Common myeloid progenitor, CD34-positive (primary cell): ENCODE data around the gene MRPL28.
A peak's percentile ranks its signal among the peaks of the same experiment; 100 is the strongest.
"Not testable (repeated sequence)": the region's sequence is repeated elsewhere in the genome, so short reads cannot be mapped to it uniquely, and the experiment has no call there.

Experiments
- CTCF ChIA-PET: fragments of 350-600 bp; sonication (Branson Sonifier 250); formaldehyde crosslinking; loops from one replicate; lab custom pipeline; 2021; ENCODE audit warnings: antibody characterized with exemption; lab: Charles Lee
- POLR2A ChIA-PET: fragments of 350-600 bp; sonication (Branson Sonifier 250); formaldehyde crosslinking; loops from one replicate; lab custom pipeline; 2021; ENCODE audit warnings: antibody characterized with exemption; lab: Charles Lee
- DNase-seq, 3 donors: peaks; one replicate each; pipeline versions ENCODE4 v3.0.0 to v3.0.0-alpha.2; 2013
- H3K27ac ChIP-seq, 2 experiments: 1 replicate in 1 of 2; 2 replicates in 1 of 2; pipeline ENCODE4 v1.7.0; 2013; ENCODE audit warnings: inconsistent platforms in 2 of 2, low read length in 2 of 2, mild to moderate bottlenecking in 2 of 2, low read depth in 1 of 2, moderate library complexity in 1 of 2; ENCODE audit not compliant: severe bottlenecking in 2 of 2, insufficient read depth in 1 of 2, poor library complexity in 1 of 2
- H3K27me3 ChIP-seq, 5 experiments: replicated peaks in 2 of 5; 1 replicate in 3 of 5; 2 replicates in 2 of 5; pipeline versions ENCODE4 v1.6.1 to v1.7.0; 2013; ENCODE audit warnings: low read length in 4 of 5, mild to moderate bottlenecking in 2 of 5, moderate library complexity in 2 of 5, inconsistent platforms in 1 of 5; ENCODE audit not compliant: insufficient read depth in 5 of 5, control insufficient read depth in 4 of 5
- H3K36me3 ChIP-seq, 4 experiments: 1 replicate in 2 of 4; 2 replicates in 2 of 4; pipeline versions ENCODE4 v1.6.1 to v1.7.0; 2013; ENCODE audit warnings: low read length in 3 of 4, control low read depth in 1 of 4, mild to moderate bottlenecking in 1 of 4; ENCODE audit not compliant: control insufficient read depth in 4 of 4, insufficient read depth in 4 of 4
- H3K4me1 ChIP-seq, 4 experiments: 1 replicate in 3 of 4; 2 replicates in 1 of 4; pipeline versions ENCODE4 v1.6.1 to v1.7.1; 2013; ENCODE audit warnings: low read length in 3 of 4, mild to moderate bottlenecking in 3 of 4, control low read depth in 1 of 4, inconsistent platforms in 1 of 4, moderate library complexity in 1 of 4; ENCODE audit not compliant: control insufficient read depth in 4 of 4, insufficient read depth in 4 of 4; ENCODE audit errors: control extremely low read depth in 1 of 4
- H3K4me3 ChIP-seq, 7 experiments: 1 replicate in 4 of 7; 2 replicates in 3 of 7; pipeline versions ENCODE4 v1.5.1 to v1.7.0; 2013; ENCODE audit warnings: mild to moderate bottlenecking in 7 of 7, low read length in 6 of 7, moderate library complexity in 6 of 7, inconsistent platforms in 2 of 7, low read depth in 2 of 7, control low read depth in 1 of 7; ENCODE audit not compliant: insufficient read depth in 4 of 7, control insufficient read depth in 1 of 7; ENCODE audit errors: extremely low read depth in 1 of 7
- H3K9me3 ChIP-seq, 5 experiments: 1 replicate in 4 of 5; 2 replicates in 1 of 5; pipeline versions ENCODE4 v1.6.1 to v1.7.1; 2013; ENCODE audit warnings: low read length in 4 of 5, mild to moderate bottlenecking in 2 of 5, inconsistent platforms in 1 of 5, low read depth in 1 of 5, moderate library complexity in 1 of 5; ENCODE audit not compliant: control insufficient read depth in 4 of 5, insufficient read depth in 2 of 5; ENCODE audit errors: control extremely low read depth in 1 of 5
- WGBS: methylation state at CpG from one replicate; pipeline ENCODE4 v1.1.5; 2013; ENCODE audit not compliant: insufficient coverage; 5-methylcytosine and 5-hydroxymethylcytosine counted together

The MRPL28 gene

GRCh38 chr16:331181-331814, 39.0 kb downstream of the MRPL28 start:
- DNase-seq, result peak in 2 of 3 donors; percentile 44 to 57

GRCh38 chr16:330741-331140, 39.6 kb downstream of the MRPL28 start:
- H3K4me3 ChIP-seq, result no peak overlapping the region
- WGBS, result 88% methylated on average over 2 of the region's 2 CpGs
- ChIA-PET POLR2A (no interaction called here), CTCF (interaction anchor here (1.3 kb wide), 1 partner anchor 18 kb away, joined by 5 read pairs; no protein-coding TSS in a partner anchor)
- no peaks in the 10 kb centered on the region for H3K9me3 ChIP-seq
- peaks cover 0 to 49% (median 31%) of the 10 kb centered on the region in 4 experiments for H3K4me1 ChIP-seq
- no peaks in the 10 kb centered on the region for H3K27me3 ChIP-seq
- DNase-seq, result no peak
- no peak overlapping the region for H3K27ac ChIP-seq
- H3K36me3 ChIP-seq, result no peaks in the 10 kb centered on the region

More at GRCh38 chr16:331181-331814, 39.0 kb downstream of the MRPL28 start:
- not testable (repeated sequence) for H3K9me3 ChIP-seq, H3K4me3 ChIP-seq, H3K27ac ChIP-seq, H3K36me3 ChIP-seq, H3K27me3 ChIP-seq
- POLR2A ChIA-PET, result interaction anchor here (0.6 kb wide), 2 partner anchors 20 to 116 kb away, joined by 3 to 4 read pairs; no protein-coding TSS in a partner anchor
- CTCF ChIA-PET, result interaction anchor here (1.3 kb wide), 1 partner anchor 17 kb away, joined by 5 read pairs; no protein-coding TSS in a partner anchor
- WGBS, result 79% methylated on average over 3 of the region's 6 CpGs
- peaks cover 0 to 47% (median 29%) of the 10 kb centered on the region in 4 experiments for H3K4me1 ChIP-seq

- H3K4me3 ChIP-seq, result peak overlapping the region in 6 of 7 experiments; percentile 29 to 70 (median 60)
Observed at GRCh38 chr16:325375-326145, 44.8 kb downstream of the MRPL28 start.

GRCh38 chr16:324451-325334, 45.6 kb downstream of the MRPL28 start:
- Histone ChIP-seq H3K9me3 (no peaks in the 10 kb centered on the region), H3K36me3 (peaks cover 0 to 7% (median 3%) of the 10 kb centered on the region in 4 experiments), H3K4me3 (peak overlapping the region; percentile 15 to 70 (median 57)), H3K4me1 (peaks cover 1 to 44% (median 34%) of the 10 kb centered on the region in 4 experiments), H3K27me3 (no peaks in the 10 kb centered on the region), H3K27ac (peak overlapping the region in 1 of 2 experiments; percentile 58)
- POLR2A ChIA-PET, result interaction anchor here (0.5 to 2.3 kb wide), 7 partner anchors 12 to 111 kb away, joined by 3 to 8 read pairs (median 3); partner anchors contain the start of genes DECR2, FAM234A and LUC7L
- CTCF ChIA-PET, result interaction anchor here (0.7 to 1.7 kb wide), 7 partner anchors 8 to 90 kb away, joined by 3 to 4 read pairs (median 3); partner anchors contain the start of gene FAM234A
- WGBS, result 9% methylated on average over 50 of the region's 55 CpGs
- DNase-seq, result peak; percentile 58 to 85 (median 77)

More at GRCh38 chr16:325375-326145, 44.8 kb downstream of the MRPL28 start:
- peak overlapping the region in 1 of 2 experiments; percentile 58 for H3K27ac ChIP-seq
- peaks cover 1 to 45% (median 33%) of the 10 kb centered on the region in 4 experiments for H3K4me1 ChIP-seq
- H3K36me3 ChIP-seq, result peaks cover 0 to 4% (median 1%) of the 10 kb centered on the region in 4 experiments
- POLR2A ChIA-PET, result interaction anchor here (0.9 to 2.3 kb wide), 5 partner anchors 11 to 96 kb away, joined by 3 to 8 read pairs (median 3); partner anchors contain the start of genes FAM234A and LUC7L
- H3K27me3 ChIP-seq, result no peaks in the 10 kb centered on the region
- 67% methylated on average over 23 of the region's 28 CpGs for WGBS
- no peaks in the 10 kb centered on the region for H3K9me3 ChIP-seq
- CTCF ChIA-PET, result interaction anchor here (0.7 to 1.5 kb wide), 6 partner anchors 9 to 91 kb away, joined by 3 to 4 read pairs (median 3); partner anchors contain the start of gene FAM234A
- no peak for DNase-seq

GRCh38 chr16:324201-324450, 46.2 kb downstream of the MRPL28 start:
- 96% methylated on average over 14 of the region's 17 CpGs for WGBS
- DNase-seq, result no peak
- Histone ChIP-seq H3K27ac (peak overlapping the region in 1 of 2 experiments; percentile 58), H3K4me1 (peaks cover 1 to 44% (median 34%) of the 10 kb centered on the region in 4 experiments), H3K27me3 (no peaks in the 10 kb centered on the region), H3K36me3 (peaks cover 0 to 12% (median 6%) of the 10 kb centered on the region in 4 experiments), H3K4me3 (peak overlapping the region in 2 of 7 experiments; percentile 62 to 70), H3K9me3 (no peaks in the 10 kb centered on the region)
- CTCF ChIA-PET, result interaction anchor here (1.1 to 1.7 kb wide), 3 partner anchors 20 to 25 kb away, joined by 3 to 4 read pairs (median 4); no protein-coding TSS in a partner anchor
- POLR2A ChIA-PET, result interaction anchor here (1.1 to 2.3 kb wide), 3 partner anchors 13 to 78 kb away, joined by 3 to 8 read pairs (median 3); partner anchors contain the start of gene DECR2

- CTCF ChIA-PET, result interaction anchor here (1.8 kb wide), 1 partner anchor 16 kb away, joined by 4 read pairs; no protein-coding TSS in a partner anchor
Observed at GRCh38 chr16:322476-323143, 47.7 kb downstream of the MRPL28 start.

More at GRCh38 chr16:322476-323143, 47.7 kb downstream of the MRPL28 start:
- no peaks in the 10 kb centered on the region for H3K27me3 ChIP-seq
- H3K27ac ChIP-seq, result no peak overlapping the region
- no peak overlapping the region for H3K4me3 ChIP-seq
- no peak for DNase-seq
- peaks cover 1 to 36% (median 30%) of the 10 kb centered on the region in 4 experiments for H3K4me1 ChIP-seq
- no peaks in the 10 kb centered on the region for H3K9me3 ChIP-seq
- POLR2A ChIA-PET, result interaction anchor here (0.6 kb wide), 1 partner anchor 216 kb away, joined by 4 read pairs; no protein-coding TSS in a partner anchor
- 96% methylated on average over 7 of the region's 13 CpGs for WGBS
- peaks cover 0 to 25% (median 12%) of the 10 kb centered on the region in 4 experiments for H3K36me3 ChIP-seq
